HG03039 (cell line): ENCODE data around the gene CA9.

Experiments
- ATAC-seq: cut with Tn5 transposase; IDR thresholded peaks from one replicate; pipeline ENCODE4 v1.9.1; 2021; ENCODE audit warnings: mild to moderate bottlenecking, moderate library complexity; ENCODE audit not compliant: unreplicated experiment

Gene CA9

DNA sequence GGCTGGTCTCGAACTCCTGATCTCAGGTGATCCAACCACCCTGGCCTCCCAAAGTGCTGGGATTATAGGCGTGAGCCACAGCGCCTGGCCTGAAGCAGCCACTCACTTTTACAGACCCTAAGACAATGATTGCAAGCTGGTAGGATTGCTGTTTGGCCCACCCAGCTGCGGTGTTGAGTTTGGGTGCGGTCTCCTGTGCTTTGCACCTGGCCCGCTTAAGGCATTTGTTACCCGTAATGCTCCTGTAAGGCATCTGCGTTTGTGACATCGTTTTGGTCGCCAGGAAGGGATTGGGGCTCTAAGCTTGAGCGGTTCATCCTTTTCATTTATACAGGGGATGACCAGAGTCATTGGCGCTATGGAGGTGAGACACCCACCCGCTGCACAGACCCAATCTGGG, 1.5 kb downstream of the CA9 start:
- no peak for ATAC-seq

DNA sequence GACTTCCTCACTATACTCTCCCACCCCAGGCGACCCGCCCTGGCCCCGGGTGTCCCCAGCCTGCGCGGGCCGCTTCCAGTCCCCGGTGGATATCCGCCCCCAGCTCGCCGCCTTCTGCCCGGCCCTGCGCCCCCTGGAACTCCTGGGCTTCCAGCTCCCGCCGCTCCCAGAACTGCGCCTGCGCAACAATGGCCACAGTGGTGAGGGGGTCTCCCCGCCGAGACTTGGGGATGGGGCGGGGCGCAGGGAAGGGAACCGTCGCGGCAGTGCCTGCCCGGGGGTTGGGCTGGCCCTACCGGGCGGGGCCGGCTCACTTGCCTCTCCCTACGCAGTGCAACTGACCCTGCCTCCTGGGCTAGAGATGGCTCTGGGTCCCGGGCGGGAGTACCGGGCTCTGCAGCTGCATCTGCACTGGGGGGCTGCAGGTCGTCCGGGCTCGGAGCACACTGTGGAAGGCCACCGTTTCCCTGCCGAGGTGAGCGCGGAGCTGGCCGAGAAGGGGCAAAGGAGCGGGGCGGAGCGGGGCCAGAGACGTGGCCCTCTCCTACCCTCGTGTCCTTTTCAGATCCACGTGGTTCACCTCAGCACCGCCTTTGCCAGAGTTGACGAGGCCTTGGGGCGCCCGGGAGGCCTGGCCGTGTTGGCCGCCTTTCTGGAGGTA, 2.1 kb downstream of the CA9 start:
- no peak for ATAC-seq

DNA sequence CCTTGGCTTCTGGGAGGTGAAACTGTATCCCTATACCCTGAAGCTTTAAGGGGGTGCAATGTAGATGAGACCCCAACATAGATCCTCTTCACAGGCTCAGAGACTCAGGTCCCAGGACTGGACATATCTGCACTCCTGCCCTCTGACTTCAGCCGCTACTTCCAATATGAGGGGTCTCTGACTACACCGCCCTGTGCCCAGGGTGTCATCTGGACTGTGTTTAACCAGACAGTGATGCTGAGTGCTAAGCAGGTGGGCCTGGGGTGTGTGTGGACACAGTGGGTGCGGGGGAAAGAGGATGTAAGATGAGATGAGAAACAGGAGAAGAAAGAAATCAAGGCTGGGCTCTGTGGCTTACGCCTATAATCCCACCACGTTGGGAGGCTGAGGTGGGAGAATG, 5.4 kb downstream of the CA9 start:
- no peak for ATAC-seq

DNA sequence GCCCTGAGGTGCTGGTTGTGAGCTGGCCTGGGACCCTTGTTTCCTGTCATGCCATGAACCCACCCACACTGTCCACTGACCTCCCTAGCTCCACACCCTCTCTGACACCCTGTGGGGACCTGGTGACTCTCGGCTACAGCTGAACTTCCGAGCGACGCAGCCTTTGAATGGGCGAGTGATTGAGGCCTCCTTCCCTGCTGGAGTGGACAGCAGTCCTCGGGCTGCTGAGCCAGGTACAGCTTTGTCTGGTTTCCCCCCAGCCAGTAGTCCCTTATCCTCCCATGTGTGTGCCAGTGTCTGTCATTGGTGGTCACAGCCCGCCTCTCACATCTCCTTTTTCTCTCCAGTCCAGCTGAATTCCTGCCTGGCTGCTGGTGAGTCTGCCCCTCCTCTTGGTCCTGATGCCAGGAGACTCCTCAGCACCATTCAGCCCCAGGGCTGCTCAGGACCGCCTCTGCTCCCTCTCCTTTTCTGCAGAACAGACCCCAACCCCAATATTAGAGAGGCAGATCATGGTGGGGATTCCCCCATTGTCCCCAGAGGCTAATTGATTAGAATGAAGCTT, 6.1 kb downstream of the CA9 start:
- no peak for ATAC-seq

DNA sequence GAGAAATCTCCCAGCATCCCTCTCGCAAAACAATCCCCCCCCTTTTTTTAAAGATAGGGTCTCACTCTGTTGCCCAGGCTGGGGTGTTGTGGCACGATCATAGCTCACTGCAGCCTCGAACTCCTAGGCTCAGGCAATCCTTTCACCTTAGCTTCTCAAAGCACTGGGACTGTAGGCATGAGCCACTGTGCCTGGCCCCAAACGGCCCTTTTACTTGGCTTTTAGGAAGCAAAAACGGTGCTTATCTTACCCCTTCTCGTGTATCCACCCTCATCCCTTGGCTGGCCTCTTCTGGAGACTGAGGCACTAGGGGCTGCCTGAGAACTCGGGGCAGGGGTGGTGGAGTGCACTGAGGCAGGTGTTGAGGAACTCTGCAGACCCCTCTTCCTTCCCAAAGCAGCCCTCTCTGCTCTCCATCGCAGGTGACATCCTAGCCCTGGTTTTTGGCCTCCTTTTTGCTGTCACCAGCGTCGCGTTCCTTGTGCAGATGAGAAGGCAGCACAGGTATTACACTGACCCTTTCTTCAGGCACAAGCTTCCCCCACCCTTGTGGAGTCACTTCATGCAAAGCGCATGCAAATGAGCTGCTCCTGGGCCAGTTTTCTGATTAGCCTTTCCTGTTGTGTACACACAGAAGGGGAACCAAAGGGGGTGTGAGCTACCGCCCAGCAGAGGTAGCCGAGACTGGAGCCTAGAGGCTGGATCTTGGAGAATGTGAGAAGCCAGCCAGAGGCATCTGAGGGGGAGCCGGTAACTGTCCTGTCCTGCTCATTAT, 6.8 kb downstream of the CA9 start:
- no peak for ATAC-seq

DNA sequence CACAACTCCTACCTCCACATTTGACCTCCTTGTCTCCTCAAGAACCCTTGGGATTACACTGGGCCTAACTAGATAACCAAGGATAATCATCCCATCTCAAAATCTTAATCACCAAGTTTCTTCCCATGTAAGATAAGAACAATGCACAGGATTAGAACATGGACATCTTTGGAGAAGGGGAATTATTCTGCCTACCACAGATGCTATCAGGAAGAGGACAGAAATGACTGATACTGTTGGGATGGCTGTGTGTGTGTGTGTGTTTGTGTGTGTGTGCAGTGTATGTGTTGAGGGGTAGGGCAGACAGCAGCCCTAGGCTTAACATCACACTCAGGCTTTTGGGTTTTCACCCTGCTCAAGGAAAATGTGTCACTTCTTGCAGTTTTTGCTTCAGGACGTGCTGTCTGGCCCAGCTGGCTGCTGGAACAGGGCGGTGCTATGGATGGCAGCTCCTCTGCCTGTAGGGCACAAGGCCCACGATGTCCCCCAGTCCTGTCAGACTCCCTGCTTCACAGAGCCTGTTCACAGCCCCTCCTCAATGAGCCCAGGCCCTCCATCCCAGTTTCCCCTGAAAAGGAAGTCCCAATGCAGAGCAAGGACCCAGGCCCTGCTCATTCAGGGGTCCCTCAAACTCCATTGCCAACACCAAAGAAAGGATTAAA, 7.7 kb downstream of the CA9 start:
- ATAC-seq: no peak

DNA sequence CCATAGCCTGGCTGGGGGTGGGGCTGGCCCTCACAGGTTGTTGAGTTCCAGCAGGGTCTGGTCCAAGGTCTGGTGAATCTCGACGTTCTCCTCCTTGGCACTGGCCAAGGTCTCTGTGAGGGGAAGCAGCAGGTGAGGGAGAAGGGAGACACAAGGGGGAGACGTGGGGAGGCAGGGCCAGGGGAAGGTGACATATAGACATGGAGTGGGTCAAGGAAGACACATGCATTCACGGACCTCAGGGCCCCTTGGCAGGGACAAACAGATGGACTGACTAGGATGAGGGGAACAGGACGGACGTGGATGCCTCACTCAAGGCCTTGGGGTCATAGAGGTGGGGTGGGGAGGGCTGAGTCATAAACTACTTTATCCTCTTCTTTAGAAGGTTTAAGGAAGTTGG, 8.3 kb downstream of the CA9 start:
- ATAC-seq: no peak

DNA sequence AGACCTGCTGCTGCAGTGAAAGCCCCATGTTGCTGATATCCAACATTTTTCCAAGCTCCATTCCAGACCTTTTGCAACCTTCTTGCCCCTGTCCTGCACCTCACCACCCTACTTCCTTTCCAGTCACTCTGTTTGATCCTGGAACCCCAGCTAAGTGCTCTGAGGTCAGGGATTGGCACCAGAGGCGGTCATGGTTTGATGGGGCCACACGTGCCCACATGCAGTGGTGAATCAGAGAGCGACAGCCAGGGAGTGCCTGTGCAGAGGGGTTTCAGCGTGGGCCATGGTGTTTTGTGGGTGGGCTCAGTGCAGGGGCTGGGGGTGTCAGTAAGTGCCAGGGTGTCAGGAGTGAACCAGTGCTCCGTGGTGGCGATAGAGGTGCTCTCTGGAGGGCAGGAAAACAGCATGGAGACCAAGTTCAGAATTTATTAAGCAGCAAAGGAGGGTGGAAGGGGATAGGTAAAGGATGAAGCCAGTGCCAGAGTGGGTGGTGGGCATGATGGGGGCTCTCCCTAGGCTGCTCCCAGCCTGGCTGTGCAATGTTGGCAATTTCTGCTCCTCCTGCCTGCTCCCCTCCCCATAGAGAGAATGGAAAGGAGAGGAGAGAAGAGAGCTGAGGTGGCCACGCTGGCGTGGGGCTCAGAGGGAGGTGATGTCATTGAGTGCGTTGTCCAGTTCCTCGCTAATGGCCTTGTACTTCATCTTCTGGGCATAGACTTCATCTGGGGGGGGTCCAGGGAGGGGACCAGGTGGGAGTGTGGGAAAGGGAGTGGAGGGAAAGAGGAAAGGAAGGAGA, 9.0 kb downstream of the CA9 start:
- no peak for ATAC-seq

DNA sequence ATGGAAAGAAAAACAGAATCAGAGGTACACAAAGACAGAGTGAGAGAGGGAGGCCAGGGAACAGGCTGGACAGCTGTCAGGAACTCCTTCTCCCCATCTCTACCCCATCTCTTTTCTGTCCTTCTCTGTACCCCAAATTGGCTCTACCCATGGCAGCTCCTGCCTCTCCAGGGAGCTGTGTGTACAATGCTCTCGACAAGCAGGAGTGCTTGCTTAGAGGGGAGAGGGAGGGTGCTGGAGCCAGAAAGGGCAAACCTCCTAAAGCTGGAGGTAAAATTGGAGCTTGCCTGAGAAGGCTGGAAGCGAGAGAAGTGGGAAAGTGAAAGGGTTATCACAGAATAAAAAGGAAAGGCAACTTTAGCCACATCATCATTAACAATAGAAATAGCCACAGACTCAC, 9.6 kb downstream of the CA9 start:
- no peak for ATAC-seq

DNA sequence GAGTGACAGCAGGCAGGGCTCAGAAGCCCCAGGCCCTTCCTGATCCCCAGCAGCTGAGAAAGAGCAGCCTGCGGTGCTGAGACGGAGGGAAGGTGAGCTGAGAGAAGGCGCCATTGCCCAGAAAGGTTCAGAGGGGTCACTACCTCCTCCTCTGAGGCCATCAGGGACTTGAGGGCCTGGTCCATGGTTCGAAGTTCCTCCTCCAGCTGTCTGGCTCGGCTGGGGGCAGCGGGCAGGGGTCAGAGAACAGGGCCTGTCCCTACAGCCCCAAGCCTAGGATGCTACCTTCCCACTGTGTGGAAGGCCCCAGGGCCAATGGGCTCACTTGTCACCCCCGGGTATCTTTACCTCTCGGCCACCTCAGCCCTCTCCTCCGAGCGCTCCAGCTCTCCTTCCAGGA, 11.2 kb downstream of the CA9 start:
- ATAC-seq: no peak

DNA sequence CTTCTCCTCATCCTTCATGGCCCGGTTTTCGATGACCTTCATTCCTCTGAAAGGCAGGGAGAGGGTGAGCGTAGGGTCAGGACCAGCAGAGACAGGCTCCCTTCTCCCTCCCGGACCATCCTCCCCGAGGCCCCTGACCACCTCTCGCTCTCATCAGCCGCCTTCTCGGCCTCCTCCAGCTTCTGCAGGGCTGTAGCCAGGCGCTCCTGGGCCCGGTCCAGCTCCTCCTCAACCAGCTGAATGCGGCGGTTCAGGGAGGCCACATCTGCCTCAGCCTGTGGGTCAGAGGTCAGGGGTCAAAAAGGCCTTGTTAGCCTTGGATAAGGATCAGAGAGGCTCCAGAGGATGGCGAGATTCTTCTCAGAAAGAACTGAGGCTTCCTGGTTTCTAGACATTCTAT, 11.8 kb downstream of the CA9 start:
- ATAC-seq: no peak

DNA sequence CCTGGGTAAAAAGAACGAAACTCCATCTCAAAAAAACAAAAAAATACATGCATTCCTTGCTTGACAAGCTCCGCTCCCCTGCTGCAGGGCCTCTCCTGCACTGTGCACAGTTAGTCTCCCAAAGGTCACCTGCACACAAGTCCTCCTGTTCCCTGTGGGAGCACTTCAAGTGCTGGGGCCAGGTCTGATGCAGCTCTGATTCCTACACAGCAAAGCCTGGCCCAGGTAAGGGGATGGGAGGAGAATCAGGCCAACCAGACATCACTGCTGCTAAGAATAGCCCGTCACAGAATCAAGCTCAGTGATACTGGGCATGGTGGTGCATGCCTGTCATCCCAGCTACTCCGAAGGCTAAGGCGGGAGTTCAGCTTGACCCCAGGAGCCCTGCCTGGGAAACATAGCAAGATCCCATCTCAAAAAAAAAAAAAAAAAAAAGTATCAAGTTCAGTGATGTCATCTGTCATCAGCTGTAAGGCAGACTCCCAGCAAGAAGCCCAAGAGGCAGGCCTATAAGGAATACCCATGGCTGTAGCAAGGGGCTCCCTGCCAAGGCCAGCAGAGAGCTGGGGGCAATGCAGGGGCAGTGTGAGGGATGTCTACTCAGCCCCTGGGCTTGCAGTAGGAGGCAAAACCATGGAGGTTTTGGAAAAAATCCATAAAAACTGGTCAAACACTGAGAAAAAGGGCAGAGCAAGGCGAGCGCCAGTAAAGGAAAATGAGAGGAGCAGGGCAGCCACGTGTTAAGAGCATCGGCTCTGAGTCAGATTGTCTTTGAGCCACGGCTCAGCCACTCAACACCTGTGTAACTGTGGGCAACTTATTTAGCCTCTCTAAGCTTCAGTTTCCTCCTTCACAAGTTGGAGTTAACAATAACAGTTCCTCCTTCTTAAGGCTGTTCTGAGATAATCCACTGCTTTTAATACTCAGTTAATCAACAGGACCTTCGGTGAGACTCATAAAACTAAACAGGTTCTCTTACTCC, 12.8 kb downstream of the CA9 start:
- no peak for ATAC-seq

DNA sequence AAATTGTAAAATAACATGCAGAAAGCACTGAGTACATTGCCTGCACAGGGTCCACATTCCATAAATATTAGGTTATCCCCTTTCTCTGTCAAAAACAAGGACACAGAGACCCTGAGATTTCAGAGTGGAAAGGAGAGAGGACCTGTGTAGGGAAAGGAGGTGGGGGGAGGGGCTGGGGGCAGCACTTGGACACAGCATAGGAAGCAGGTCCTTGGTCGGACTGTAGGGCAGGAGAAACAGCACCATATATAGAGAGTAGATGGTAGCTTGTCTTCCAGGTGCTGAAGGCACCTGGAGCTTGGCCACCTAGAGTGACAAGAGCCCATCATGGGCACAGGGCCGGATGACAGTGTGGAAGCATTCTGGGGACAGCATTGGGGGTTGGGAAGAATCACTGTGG, 13.6 kb downstream of the CA9 start:
- no peak for ATAC-seq

DNA sequence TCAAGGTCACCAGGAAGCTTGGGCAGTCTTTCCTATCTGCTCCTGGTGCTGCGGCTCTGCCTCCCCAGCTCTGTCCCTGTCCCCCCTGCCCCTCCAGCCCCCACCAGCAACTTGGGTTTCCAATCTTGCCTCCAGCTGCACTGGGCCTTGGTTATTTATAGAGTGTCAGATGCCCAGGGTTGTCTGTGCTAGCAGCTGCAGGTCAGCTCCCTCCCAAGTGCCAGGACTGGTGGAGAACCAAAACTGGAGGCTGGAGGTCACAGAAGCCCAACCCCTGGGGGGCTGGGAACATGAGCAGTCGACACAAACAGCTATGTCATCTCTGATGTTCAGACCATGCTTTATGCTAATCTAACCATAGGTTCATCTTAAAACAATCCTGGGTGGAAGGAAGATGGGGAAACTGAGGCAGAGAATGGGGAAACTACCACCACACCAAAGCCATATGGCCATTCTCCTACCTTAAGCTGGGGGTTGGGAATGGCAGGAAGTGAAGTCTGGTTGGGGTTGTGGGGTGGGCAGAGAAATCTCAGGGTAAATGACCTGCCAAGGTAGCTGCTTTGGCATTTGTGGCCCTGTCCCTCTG, 14.3 kb downstream of the CA9 start:
- ATAC-seq: no peak

DNA sequence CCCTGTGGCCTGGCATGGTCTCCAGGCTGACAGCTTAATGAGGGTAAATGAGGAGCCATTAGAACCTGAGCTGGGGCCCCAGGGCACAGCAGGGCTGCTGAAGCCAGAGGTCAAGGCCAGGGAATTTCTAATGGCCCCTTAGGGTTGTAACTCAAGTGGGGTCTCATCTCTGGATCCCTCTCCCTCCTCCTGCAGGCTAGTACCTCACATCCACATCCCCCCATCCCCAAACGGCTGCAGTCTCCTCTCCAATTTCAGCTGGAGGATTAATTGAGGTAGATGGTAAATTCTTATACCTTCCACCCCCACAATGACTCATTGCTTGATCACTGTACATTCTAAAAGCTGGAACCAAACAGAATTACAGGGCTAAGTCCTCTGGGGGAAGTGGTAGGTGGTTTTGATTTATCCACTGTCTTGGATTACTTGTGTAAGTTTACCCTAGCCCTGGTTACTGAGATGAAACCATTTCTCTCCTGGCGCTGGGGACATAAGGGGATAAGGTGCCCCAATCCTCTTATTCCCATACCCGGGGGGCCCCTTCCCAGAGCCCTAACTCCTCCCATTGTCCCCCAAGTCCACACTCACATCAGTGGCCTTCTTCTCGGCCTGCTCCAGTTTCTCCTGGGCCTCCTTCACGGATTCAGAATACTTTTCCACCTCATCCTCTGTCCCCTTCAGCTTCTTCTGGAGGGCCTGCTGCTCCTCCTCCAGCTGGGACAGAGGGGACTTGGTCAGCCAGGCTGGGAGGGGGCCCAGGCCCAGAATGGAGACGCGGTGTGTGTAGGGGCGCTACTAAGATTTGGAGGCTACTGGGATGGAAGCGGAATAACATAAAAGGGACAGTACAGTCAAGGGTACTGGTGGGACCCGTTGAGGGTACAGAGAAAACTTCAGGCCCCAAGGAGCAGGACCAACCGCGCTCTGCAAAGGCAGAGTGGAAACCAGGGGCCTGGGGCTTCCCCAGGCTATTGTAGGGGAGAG, 15.1 kb downstream of the CA9 start:
- ATAC-seq: no peak

DNA sequence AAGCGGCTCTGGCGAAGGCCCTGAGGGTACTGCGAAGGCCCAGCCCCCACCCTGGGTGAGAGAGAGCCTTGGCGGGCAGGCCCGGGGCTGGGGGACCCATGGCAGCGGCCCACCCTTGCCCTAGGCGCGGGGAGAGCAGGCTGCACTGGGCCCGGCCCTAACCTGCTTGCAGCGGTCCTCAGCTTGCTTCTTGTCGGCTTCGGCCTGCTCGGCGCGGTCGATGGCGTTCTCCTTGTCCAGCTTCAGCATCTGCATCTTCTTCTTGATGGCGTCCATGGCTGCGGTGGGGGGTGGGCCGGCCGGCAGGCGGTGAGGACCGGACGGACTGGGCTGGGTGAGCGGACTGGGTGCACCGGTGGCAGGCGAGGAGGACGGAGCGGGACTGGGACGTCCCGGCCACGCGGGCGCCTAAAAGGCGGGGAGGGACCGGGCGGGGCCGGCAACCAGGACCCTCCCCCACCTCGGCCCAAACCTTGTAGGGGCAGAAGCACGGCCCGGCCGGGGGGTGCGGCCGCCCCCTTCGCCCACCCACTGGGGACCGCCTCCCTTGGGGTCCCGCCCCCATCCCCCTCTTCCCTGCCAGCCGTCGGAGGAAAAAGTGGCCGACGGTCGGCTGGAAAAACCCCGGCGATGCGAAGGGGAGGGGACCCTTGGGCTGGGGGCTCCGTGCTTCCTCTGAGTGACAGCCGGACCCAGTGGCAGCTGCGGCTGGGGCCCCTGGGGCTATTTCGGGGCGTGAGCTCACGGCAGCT, 16.0 kb downstream of the CA9 start, which contains the start of gene TPM2:
TSS of gene TPM2 (minus strand) at position 384 of the 752 bp plus-strand sequence. CDS start at position 276, 108 bp downstream.
- no peak for ATAC-seq

DNA sequence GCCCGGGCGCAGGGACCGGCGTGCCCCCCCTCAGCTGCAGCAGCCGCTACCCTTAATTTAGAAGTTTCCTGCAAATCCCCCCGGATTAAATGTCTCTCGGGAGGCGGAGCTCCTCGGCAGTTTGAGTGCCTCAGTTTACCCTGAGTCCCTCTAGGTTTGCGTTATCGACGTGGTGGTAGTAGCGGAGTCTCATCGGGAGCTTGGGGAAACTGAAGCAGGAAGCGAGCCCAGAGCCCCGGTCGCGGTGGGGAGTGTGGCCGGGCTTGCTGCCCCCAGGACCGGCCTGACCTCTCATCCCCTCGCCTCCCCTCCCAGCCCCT, 16.5 kb downstream of the CA9 start:
- ATAC-seq: no peak
